NCI-H526 (cell line): ENCODE measurements around the gene MYH2.
"Not testable (repeated sequence)": the region's sequence is repeated elsewhere in the genome, so short reads cannot be mapped to it uniquely, and the experiment has no call there.

Experiments
- DNase-seq, 2 experiments: peaks; one replicate each; lab custom pipeline; 2025; lab: John Stamatoyannopoulos, UW

The MYH2 gene

GRCh38 chr17:10549096-10549842, at the start of gene MYH2:
TSS of gene MYH2 (minus strand) at chr17:10549658. CDS start at chr17:10547920, 1,738 bp downstream.
- DNase-seq: no peak

GRCh38 chr17:10598621-10599020, 49.2 kb upstream of the MYH2 start:
- DNase-seq: no peak

GRCh38 chr17:10589553-10590145, 40.2 kb upstream of the MYH2 start:
- no peak for DNase-seq

- no peak for DNase-seq
These were observed 36.1 kb upstream of the MYH2 start for GRCh38 chr17:10585529-10585928.

GRCh38 chr17:10583834-10584233, 34.4 kb upstream of the MYH2 start:
- DNase-seq: no peak

- DNase-seq: peak; percentile 1 to 62
These were observed 29.8 kb upstream of the MYH2 start for GRCh38 chr17:10579270-10579669.

GRCh38 chr17:10574324-10574723, 24.9 kb upstream of the MYH2 start:
- DNase-seq: no peak

- DNase-seq: no peak
These were observed 14.7 kb upstream of the MYH2 start for GRCh38 chr17:10563991-10564660.

GRCh38 chr17:10558049-10558448, 8.6 kb upstream of the MYH2 start:
- DNase-seq: no peak

GRCh38 chr17:10557422-10557821, 8.0 kb upstream of the MYH2 start:
- DNase-seq: no peak

- no peak for DNase-seq
These were observed 7.0 kb upstream of the MYH2 start for GRCh38 chr17:10556301-10557005.

GRCh38 chr17:10550014-10550413, 556 bp upstream of the MYH2 start:
- DNase-seq: no peak

- no peak for DNase-seq
These were observed 2.1 kb downstream of the MYH2 start for GRCh38 chr17:10547351-10547750.

GRCh38 chr17:10543486-10543885, 6.0 kb downstream of the MYH2 start:
- DNase-seq: not testable (repeated sequence)

- DNase-seq: not testable (repeated sequence)
These were observed 8.3 kb downstream of the MYH2 start for GRCh38 chr17:10541179-10541578.

- DNase-seq: no peak
These were observed 17.4 kb downstream of the MYH2 start for GRCh38 chr17:10532026-10532425.

GRCh38 chr17:10527419-10527818, 22.0 kb downstream of the MYH2 start:
- DNase-seq: no peak

- no peak for DNase-seq
These were observed 22.9 kb downstream of the MYH2 start for GRCh38 chr17:10526517-10526916.

- no peak for DNase-seq
These were observed 26.4 kb downstream of the MYH2 start for GRCh38 chr17:10523064-10523463.

GRCh38 chr17:10521949-10522348, 27.5 kb downstream of the MYH2 start:
- DNase-seq: no peak

- no peak for DNase-seq
These were observed 31.0 kb downstream of the MYH2 start, which contains the start of gene MYH1 for GRCh38 chr17:10518271-10519037. TSS of gene MYH1 (minus strand) at chr17:10518542. CDS start at chr17:10516642, 1,900 bp downstream.

- no peak for DNase-seq
These were observed 32.8 kb downstream of the MYH2 start for GRCh38 chr17:10516638-10517037.
